Epithelial cell of proximal tubule (primary cell): ENCODE results near the gene CCDC127. TPM values are rescaled to one million over a fixed set of nuclear protein-coding genes. Genes with fewer than 3 reads are reported as not detected.
"Not testable (repeated sequence)": the region's sequence is repeated elsewhere in the genome, so short reads cannot be mapped to it uniquely, and the experiment has no call there.

ENCODE experiments used
- DNase-seq: peaks from one replicate; pipeline ENCODE4 v3.0.0-alpha.2; 2011; ENCODE audit warnings: low read depth
- H3K4me3 ChIP-seq: 2 replicates; pipeline ENCODE4 v1.5.1; 2011; ENCODE audit warnings: low read depth, mild to moderate bottlenecking, low read length
- total RNA-seq: library from RNA; depleted of rRNA; stranded (reverse); fragments of >200 nt; gene quantifications from 2 replicates; pipeline ENCODE4 v1.2.3, GENCODE V29; 2015
- TF ChIP-seq, protein P1 (sequence below): conservative IDR thresholded peaks from 2 replicates; pipeline ENCODE4 v1.5.1; 2012; ENCODE audit warnings: low read depth, mild to moderate bottlenecking, low read length

CCDC127 gene
- total RNA-seq, 1 donor from 2014 or later, result 4.5 TPM

DNA sequence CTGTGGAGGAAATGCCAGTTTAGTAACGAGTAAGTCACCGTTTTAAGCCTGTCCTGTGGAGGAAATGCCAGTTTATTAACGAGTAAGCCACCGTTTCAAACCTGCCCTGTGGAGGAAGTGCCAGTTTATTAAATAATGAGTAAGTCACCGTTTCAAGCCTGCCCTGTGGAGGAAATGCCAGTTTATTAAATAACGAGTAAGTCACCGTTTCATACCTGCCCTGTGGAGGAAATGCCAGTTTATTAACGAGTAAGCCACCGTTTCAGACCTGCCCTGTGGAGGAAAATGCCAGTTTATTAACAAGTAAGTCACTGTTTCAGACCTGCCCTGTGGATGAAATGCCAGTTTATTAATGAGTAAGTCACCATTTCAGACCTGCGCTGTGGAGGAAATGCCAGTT is 34.6 kb upstream of the CCDC127 start:
- H3K4me3 ChIP-seq, result no peak overlapping the region
- TF ChIP-seq, protein P1, sequence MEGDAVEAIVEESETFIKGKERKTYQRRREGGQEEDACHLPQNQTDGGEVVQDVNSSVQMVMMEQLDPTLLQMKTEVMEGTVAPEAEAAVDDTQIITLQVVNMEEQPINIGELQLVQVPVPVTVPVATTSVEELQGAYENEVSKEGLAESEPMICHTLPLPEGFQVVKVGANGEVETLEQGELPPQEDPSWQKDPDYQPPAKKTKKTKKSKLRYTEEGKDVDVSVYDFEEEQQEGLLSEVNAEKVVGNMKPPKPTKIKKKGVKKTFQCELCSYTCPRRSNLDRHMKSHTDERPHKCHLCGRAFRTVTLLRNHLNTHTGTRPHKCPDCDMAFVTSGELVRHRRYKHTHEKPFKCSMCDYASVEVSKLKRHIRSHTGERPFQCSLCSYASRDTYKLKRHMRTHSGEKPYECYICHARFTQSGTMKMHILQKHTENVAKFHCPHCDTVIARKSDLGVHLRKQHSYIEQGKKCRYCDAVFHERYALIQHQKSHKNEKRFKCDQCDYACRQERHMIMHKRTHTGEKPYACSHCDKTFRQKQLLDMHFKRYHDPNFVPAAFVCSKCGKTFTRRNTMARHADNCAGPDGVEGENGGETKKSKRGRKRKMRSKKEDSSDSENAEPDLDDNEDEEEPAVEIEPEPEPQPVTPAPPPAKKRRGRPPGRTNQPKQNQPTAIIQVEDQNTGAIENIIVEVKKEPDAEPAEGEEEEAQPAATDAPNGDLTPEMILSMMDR, result no peak
- no peak for DNase-seq

DNA sequence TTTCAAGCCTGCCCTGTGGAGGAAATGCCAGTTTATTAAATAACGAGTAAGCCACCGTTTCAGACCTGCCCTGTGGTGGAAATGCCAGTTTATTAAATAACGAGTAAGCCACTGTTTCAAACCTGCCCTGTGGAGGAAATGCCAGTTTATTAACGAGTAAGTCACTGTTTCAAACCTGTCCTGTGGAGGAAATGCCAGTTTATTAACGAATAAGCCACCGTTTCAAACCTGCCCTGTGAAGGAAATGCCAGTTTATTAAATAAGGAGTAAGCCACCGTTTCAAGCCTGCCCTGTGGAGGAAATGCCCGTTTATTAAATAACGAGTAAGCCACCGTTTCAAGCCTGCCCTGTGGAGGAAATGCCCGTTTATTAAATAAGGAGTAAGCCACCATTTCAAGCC is 34.0 kb upstream of the CCDC127 start:
- DNase-seq, H3K4me3 ChIP-seq: not testable (repeated sequence)

DNA sequence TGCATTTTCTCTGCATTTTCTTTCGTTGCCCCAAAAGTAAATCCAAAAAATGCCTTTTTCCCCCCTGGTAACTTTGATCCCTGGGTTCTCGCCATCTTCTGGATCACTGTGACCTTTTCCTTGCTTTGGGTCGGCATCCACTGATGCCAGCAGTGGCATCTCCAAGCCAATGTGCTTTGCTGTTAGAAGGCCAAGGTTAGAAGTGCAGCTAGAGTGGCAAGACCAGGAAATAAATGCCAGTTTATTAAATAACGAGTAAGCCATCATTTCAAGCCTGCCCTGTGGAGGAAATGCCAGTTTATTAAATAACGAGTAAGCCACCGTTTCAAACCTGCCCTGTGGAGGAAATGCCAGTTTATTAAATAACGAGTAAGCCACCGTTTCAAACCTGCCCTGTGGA is 33.6 kb upstream of the CCDC127 start:
- not testable (repeated sequence) for DNase-seq, H3K4me3 ChIP-seq

DNA sequence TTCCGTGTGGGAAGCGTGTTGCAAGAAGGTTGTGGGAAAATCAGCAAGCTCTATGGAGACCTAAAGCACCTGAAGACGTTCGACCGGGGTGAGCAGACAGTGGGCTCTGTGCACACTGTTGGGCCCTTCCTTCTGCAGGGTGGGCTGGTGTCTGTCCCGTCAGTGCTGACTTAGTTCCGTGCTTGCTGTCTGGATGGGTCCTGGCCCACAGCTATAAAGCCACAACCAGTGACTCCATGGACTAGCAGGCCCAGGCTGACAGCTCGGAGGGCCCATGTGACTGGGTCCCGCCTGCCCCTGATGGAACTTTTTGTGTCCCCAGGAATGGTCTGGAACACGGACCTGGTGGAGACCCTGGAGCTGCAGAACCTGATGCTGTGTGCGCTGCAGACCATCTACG is 33.1 kb upstream of the CCDC127 start:
- DNase-seq, H3K4me3 ChIP-seq: not testable (repeated sequence)

DNA sequence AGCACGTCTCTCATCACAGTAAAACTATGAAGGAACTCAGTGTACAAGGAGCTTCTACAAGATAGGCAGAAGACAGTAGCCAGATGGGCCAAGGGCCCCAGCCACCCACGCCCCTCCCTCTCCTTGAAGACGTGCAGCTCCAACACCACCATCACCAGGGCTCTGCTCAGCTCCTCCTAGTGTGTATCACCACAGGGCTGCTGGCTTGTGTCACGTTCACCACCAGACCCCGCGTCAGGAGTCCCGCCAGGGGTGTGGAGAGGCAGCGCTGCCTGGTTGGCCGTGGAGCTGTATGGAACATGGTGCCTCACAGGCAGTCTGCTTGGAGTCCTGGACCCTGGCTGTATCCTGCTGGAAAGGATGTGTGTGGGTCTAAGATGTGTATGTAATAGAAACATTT is 32.4 kb upstream of the CCDC127 start:
- not testable (repeated sequence) for DNase-seq, H3K4me3 ChIP-seq

DNA sequence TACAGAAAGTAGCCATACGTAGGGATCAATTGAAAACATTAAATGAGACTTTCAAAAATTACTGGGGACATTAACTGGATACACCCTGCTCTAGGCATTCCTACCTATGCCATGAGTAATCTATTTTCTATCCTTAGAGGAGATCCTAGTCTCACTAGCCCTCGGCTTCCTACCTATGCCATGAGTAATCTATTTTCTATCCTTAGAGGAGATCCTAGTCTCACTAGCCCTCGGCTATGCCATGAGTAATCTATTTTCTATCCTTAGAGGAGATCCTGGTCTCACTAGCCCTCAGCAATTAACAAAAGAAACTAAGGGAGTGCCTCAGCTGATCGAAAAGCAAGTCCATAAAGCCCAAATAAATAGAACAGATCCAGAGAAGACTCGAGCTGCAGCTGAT is 27.8 kb upstream of the CCDC127 start:
- not testable (repeated sequence) for DNase-seq

DNA sequence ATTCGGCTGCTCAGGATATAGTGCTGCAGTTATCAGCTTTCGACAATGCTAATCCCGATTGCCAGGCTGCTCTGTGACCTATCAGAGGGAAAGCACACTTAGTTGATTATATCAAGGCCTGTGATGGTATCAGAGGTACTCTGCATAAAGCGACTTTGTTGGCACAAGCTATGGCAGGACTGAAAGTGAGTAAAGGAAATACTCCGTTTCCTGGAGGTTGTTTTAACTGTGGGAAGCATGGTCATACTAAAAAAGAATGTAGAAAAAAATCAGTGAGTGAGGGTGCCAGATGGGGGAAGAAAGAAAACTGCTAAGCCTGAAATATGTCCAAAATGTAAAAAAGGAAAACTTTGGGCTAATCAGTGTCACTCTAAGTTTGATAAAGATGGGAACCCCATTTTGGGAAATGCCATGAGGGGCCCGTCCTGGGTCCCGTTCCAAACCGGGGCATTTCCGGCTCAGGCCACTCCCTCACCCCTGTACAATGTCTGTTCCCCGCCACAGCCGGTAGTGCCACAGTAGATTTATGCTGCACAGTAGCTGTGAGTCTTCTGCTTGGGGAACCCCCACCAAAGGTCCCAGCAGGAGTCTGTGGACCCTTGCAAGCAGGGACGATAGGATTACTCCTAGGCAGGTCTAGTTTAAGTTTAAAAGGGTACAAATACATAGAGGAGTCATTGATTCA is 25.9 kb upstream of the CCDC127 start:
- DNase-seq, H3K4me3 ChIP-seq: not testable (repeated sequence)

More for the DNA sequence above, 27.8 kb upstream of the CCDC127 start:
- not testable (repeated sequence) for H3K4me3 ChIP-seq

DNA sequence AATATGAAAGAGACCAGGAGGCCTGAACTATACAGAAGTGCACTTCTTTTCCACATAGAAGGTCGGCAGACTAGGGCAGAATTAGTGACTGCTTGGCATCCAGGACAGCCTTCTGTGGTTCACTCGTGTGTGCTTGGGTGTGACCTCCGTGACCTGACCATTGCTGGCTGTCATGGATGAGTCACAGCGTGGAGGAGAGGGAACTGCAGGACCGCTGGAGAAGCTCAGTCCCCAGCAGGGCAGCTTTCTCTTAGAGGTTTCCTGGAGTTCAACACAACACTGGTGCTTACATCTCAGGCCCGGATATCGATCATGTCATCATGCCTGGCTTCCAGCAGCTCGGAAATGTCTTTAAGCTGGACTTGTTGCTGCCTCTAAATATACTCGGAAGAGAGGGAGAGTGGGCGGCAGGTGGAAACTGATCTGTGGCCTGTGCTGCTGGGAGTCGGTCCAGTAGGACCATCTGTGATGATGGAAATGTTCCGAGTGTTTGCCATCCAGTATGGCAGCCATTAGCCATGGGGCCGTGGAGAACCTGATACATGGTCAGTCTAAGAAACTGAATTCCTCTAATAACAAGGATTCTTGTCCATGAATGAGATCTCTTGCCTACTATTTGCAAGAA is 23.2 kb upstream of the CCDC127 start:
- DNase-seq, H3K4me3 ChIP-seq: not testable (repeated sequence)

DNA sequence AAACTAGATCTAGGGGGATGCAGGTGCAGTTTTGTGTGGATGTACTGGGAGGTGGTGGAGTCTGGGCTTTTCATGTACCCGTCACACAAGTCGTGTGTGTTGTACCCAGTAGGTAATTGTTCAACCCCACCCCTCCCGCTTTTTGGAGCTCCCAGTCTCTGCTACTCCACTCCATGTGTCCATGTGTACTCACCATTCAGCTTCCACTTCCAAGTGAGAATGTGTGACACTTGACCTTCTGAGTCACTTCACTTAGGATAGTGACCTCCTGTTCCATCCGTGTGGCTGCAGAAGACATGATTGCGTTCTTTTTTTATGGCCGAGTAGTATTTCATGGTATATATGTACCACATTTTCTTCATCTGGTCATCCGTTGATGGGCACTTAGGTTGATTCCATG is 22.6 kb upstream of the CCDC127 start:
- not testable (repeated sequence) for H3K4me3 ChIP-seq, DNase-seq

DNA sequence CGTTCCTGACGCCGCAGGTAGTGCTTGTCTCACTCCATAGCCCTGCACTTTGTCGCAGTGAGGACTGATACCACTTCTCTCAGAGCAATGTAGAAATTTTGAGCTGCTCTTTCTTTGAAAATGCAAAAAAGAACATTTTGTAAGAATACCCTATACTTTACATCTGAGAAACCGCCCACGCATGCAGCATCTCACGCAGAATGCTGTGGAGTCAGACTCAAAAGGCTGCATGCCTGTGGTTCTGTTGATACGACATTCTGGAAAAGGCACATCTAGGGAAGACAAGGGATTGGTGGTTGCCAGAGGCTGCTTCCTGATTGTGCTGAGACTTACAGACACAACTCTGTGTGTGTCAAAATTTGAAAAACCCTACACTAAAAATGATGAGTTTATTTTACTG is 20.0 kb upstream of the CCDC127 start:
- H3K4me3 ChIP-seq, DNase-seq: not testable (repeated sequence)

DNA sequence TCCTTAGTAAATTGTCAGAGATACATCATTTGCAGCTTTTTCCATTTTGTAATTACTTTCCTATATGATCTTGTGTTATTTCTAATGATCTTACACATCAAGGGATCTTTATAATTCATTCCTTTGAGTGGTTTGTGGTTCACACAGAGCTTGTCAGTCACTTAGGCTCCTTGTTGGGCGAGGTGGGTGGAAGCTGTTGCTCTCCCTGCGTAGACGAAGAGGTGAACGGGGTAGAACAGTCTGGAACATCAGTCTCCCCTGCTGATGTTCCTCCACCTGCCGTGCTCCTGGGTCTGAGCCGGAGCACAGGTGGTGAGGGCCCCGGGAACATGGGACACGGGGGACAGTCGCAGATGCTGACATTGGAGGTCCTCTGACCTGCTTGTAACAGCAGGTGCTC is 17.6 kb upstream of the CCDC127 start:
- not testable (repeated sequence) for DNase-seq, H3K4me3 ChIP-seq

DNA sequence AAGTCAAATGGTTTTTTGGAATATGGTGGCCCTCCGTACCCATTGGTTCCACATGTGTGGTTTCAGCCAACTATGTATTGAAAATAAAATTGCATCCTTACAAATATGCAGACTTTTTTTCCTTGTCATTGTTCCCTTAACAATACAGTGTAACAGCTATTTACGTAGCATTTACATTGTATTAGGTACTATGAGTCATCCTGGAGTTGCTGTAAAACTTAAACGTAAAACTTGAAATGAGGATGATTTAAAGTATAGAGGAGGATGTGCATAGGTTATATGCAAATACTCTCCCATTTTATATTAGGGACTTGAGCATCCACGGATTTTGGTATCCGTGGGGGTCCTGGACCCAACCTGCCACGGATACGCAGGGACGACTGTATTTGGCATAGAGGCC is 16.5 kb upstream of the CCDC127 start:
- no peak overlapping the region for H3K4me3 ChIP-seq
- DNase-seq, result no peak
- TF ChIP-seq, protein P1, result no peak

DNA sequence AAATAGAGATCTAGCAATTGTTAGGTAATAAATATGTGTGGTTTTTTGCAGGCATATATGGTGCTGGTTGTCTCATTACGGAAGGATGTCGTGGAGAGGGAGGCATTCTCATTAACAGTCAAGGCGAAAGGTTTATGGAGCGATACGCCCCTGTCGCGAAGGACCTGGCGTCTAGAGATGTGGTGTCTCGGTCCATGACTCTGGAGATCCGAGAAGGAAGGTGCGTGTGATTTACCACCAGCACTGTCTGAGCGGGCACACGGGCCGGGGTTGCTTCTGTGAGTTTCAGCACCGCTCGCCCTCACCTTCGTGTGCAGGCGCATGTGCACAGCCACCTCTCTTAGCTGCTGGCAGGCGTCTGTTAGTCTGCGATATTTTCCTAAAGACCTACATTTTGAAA is 15.5 kb upstream of the CCDC127 start:
- not testable (repeated sequence) for DNase-seq, H3K4me3 ChIP-seq
